Measurements from ENCODE around the gene RAB27A.

GRCh38 chr15:55281517-55282228 lies 7.9 kb downstream of the RAB27A start:
- TF ChIP-seq, protein P1, sequence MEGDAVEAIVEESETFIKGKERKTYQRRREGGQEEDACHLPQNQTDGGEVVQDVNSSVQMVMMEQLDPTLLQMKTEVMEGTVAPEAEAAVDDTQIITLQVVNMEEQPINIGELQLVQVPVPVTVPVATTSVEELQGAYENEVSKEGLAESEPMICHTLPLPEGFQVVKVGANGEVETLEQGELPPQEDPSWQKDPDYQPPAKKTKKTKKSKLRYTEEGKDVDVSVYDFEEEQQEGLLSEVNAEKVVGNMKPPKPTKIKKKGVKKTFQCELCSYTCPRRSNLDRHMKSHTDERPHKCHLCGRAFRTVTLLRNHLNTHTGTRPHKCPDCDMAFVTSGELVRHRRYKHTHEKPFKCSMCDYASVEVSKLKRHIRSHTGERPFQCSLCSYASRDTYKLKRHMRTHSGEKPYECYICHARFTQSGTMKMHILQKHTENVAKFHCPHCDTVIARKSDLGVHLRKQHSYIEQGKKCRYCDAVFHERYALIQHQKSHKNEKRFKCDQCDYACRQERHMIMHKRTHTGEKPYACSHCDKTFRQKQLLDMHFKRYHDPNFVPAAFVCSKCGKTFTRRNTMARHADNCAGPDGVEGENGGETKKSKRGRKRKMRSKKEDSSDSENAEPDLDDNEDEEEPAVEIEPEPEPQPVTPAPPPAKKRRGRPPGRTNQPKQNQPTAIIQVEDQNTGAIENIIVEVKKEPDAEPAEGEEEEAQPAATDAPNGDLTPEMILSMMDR (IDR thresholded peaks at IDR 0.05) = no peak
- no peak for TF ChIP-seq POLR2A (IDR thresholded peaks at IDR 0.05)
